Measurements from ENCODE around the gene ZDHHC24.

DNA sequence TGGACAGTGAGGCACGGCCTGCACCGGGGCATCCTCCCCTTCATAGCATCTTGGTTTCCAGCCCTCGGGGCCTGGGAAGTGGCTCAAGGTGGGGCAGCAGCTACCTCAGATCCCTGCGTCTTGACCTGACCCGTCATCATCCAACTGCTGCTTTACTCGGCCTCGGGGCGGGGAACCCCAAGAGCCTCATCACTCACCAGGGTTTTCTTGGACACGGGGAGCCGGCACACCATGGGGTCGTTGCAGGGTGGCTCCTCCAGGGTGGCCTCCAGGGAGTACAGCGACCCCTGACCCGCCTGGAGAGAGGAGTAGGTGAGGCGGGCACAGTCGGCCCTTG lies 21.9 kb upstream of the ZDHHC24 start:
- TF ChIP-seq, protein P1, sequence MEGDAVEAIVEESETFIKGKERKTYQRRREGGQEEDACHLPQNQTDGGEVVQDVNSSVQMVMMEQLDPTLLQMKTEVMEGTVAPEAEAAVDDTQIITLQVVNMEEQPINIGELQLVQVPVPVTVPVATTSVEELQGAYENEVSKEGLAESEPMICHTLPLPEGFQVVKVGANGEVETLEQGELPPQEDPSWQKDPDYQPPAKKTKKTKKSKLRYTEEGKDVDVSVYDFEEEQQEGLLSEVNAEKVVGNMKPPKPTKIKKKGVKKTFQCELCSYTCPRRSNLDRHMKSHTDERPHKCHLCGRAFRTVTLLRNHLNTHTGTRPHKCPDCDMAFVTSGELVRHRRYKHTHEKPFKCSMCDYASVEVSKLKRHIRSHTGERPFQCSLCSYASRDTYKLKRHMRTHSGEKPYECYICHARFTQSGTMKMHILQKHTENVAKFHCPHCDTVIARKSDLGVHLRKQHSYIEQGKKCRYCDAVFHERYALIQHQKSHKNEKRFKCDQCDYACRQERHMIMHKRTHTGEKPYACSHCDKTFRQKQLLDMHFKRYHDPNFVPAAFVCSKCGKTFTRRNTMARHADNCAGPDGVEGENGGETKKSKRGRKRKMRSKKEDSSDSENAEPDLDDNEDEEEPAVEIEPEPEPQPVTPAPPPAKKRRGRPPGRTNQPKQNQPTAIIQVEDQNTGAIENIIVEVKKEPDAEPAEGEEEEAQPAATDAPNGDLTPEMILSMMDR (IDR thresholded peaks at IDR 0.05) = no peak
- no peak for TF ChIP-seq POLR2A (IDR thresholded peaks at IDR 0.05)
- no peak for TF ChIP-seq POLR2AphosphoS5 (IDR thresholded peaks at IDR 0.05; ENCODE audit: insufficient read depth in 1 of 2, low read depth in 1 of 2)
